Colonic mucosa (tissue), 4 donors: ENCODE results near the gene TEDC1. TPM values are rescaled to one million over a fixed set of nuclear protein-coding genes. Genes with fewer than 3 reads are reported as not detected.

Source experiments
- DNase-seq: peaks from one replicate; pipeline ENCODE4 v3.0.0-alpha.2; 2020
- H3K27ac ChIP-seq: fragments of 200-600 bp; one replicate; pipeline ENCODE4 v1.8.0; 2021
- H3K27me3 ChIP-seq: fragments of 200-600 bp; one replicate; pipeline ENCODE4 v1.8.0; 2021
- H3K36me3 ChIP-seq: fragments of 200-600 bp; one replicate; pipeline ENCODE4 v1.8.0; 2021
- H3K4me1 ChIP-seq: fragments of 200-600 bp; one replicate; pipeline ENCODE4 v1.8.0; 2021; ENCODE audit warnings: mild to moderate bottlenecking
- H3K4me3 ChIP-seq: fragments of 200-600 bp; one replicate; pipeline ENCODE4 v1.8.0; 2021
- H3K9ac ChIP-seq, 2 donors: one replicate each; pipeline ENCODE4 v1.7.0; 2013; ENCODE audit warnings: control low read depth in 2 of 2, low read depth in 2 of 2, low read length in 2 of 2
- H3K9me3 ChIP-seq: fragments of 200-600 bp; one replicate; pipeline ENCODE4 v1.8.0; 2021
- intact Hi-C: fragments of 100-400 bp; cut with DNase I; formaldehyde crosslinking; loops from one replicate; pipeline ENCODE4 v1.14.1; 2022
- total RNA-seq, 2 donors: library from RNA; stranded (reverse); fragmentation: NEBNext Ultra II Directional in 1 of 2; extraction: Animal tissue kit (Norgen Biotek cat#: 25700) in 1 of 2; gene quantifications; one replicate each; pipeline ENCODE4 v1.2.1, GENCODE V29; 2021
- TF ChIP-seq, protein P1 (sequence below): fragments of 200-600 bp; IDR thresholded peaks from one replicate; pipeline ENCODE4 v1.8.0; 2022; ENCODE audit warnings: antibody characterized with exemption, mild to moderate bottlenecking
- donor health status: healthy.
- donor health status: DM: no; HTN: no; CAD: no.
- donor health status: DM: no; HTN: no; CAD: no.

Gene TEDC1
- total RNA-seq, 2 donors from 2014 or later: 15.0 to 55.7 TPM

DNA sequence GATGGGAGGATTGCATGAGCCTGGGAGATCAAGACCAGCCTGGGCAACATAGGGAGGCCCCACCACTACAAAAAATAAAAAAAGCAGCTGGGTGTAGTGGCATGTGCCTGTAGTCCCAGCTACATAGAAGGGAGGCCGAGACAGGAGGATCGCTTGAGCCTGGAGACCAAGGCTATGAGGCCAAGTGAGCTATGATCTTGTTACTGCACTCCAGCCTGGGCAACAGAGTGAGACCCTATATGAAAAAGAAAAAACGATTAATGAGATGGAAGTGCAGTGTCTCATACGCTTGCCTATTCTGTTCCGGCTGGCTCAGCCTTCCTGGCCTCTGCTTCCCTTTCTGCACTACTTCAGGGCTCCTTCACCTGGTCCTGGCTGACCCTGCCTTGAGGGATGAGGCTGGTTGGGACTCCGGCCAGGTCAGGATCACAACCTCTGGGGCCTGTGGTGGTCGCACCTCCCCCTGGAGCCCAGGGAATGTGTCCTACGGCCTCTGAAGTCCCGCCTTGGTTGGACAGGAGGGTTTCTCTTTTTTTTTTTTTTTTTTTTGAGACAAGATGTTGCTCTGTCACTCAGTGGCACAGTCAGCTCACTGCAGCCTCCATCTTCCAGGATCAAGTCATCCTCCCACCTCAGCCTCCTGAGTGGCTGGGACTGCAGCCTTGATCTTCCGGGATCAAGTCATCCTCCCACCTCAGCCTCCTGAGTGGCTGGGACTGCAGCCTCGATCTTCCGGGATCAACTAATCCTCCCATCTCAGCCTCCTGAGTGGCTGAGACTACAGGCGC lies 10.7 kb downstream of the TEDC1 start:
- Histone ChIP-seq H3K4me1 (no peaks in the 10 kb centered on the region), H3K4me3 (no peak overlapping the region), H3K9ac (no peak overlapping the region), H3K27ac (no peak overlapping the region), H3K36me3 (no peaks in the 10 kb centered on the region), H3K9me3 (no peaks in the 10 kb centered on the region), H3K27me3 (no peaks in the 10 kb centered on the region)
- intact Hi-C loops: no loop called here
- TF ChIP-seq, protein P1, sequence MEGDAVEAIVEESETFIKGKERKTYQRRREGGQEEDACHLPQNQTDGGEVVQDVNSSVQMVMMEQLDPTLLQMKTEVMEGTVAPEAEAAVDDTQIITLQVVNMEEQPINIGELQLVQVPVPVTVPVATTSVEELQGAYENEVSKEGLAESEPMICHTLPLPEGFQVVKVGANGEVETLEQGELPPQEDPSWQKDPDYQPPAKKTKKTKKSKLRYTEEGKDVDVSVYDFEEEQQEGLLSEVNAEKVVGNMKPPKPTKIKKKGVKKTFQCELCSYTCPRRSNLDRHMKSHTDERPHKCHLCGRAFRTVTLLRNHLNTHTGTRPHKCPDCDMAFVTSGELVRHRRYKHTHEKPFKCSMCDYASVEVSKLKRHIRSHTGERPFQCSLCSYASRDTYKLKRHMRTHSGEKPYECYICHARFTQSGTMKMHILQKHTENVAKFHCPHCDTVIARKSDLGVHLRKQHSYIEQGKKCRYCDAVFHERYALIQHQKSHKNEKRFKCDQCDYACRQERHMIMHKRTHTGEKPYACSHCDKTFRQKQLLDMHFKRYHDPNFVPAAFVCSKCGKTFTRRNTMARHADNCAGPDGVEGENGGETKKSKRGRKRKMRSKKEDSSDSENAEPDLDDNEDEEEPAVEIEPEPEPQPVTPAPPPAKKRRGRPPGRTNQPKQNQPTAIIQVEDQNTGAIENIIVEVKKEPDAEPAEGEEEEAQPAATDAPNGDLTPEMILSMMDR: no peak
- DNase-seq: no peak

DNA sequence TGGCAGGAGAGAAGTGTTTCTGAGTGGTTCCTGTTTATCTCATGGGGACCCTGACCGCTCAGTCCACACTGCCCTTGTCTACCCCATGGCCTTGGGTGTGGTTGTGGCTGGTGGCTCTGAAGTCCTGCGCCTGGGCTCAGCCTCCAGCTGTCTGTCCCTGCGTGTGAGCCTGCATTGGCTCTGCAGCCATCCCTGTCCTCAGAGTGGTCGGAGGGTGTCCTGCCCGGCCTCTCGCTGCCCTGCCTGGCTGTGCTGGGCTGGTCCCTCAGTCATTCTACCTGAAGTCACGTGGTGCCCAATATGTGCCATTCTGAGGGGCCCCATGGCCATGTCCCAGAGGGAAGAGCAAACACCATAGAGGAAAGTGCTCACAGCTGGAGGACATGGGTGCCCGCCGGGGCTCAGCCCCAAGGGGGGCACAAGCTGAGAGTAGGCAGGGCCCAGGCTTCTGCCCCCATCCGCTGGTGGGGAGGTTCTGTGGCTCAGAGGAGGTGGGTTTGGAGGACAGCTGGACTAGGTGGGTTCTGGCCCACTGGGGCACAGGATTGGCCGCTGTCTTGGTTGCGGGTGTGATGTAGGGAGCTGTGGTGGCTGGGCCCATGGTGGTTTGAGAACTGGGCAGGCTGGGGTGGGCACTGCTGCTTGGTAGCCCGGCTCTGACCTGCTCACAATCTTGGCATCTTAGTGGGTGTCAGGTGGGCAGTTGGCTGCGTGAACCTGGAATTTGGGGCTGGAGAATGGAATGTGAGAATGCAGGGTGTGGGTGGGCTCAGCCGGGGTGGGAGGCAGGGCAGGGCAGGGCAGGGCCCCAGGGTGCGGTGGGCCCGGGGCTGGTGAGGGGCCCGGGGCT lies 11.6 kb downstream of the TEDC1 start:
- H3K27ac ChIP-seq: no peak overlapping the region
- no peak overlapping the region for H3K4me3 ChIP-seq
- H3K4me1 ChIP-seq: no peaks in the 10 kb centered on the region
- intact Hi-C loops: no loop called here
- TF ChIP-seq, protein P1: no peak
- no peaks in the 10 kb centered on the region for H3K36me3 ChIP-seq
- H3K27me3 ChIP-seq: no peaks in the 10 kb centered on the region
- H3K9ac ChIP-seq: no peak overlapping the region
- no peaks in the 10 kb centered on the region for H3K9me3 ChIP-seq
- DNase-seq: no peak

DNA sequence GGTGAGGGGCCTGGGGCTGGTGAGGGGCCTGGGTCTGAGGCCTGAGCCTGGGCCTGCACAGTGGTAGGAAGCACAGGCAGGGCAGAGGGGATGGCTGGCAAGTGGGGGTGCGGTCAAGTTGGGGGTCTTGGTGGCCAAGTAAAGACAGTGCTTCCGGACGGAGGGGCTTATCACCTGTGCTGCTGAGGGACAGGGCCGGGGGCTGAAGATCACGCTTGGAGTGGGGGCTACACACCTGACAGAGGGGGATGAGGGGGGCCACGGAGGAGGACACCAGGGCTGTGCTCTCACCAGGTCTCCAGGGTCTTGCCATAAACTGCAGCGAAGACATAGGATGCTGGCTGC lies 12.2 kb downstream of the TEDC1 start:
- Histone ChIP-seq H3K4me1 (no peaks in the 10 kb centered on the region), H3K27me3 (no peaks in the 10 kb centered on the region), H3K9ac (no peak overlapping the region), H3K4me3 (no peak overlapping the region), H3K36me3 (no peaks in the 10 kb centered on the region), H3K9me3 (no peaks in the 10 kb centered on the region), H3K27ac (no peak overlapping the region)
- intact Hi-C loops: no loop called here
- DNase-seq: no peak
- TF ChIP-seq, protein P1: no peak

DNA sequence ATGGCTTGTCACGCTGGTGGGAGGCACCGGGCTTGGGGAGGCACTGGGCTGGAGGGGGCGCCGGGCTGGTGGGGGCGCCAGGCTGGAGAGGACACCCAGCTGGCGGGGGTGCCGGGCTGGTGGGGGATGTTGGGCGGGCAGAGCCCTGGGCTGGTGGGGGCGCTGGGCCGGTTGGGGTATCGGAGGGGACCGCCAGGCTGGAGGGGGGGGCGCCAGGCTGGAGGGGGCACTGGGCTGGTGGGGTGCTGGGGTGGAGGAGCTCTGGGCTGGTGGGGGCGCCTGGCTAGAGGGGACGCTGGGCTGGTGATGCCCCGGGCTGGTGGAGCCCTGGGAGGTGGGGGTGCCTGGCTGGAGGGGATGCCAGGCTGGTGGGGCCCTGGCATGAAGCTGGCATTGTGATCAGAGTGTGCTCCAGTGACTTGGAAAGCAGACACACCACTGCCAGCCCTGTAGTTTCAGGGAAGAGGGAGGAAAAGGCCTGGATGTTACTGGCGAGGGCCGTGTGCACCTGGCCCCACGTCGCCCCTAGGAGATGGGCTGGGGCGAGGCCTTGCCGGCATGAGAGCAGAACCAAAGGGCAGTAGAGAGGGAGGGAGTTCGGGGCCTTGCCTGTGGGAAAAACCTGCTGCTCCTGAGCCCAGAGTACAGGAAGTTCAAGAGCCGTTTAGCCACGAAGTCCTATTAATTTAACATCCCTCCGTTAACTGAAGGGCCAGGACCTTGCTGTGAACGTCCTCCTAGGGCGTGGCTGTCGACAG lies 13.1 kb downstream of the TEDC1 start:
- no peaks in the 10 kb centered on the region for H3K36me3 ChIP-seq
- H3K9ac ChIP-seq: no peak overlapping the region
- H3K4me3 ChIP-seq: no peak overlapping the region
- H3K27me3 ChIP-seq: no peaks in the 10 kb centered on the region
- no peak overlapping the region for H3K27ac ChIP-seq
- intact Hi-C loops: no loop called here
- TF ChIP-seq, protein P1: no peak
- no peak for DNase-seq
- no peaks in the 10 kb centered on the region for H3K9me3 ChIP-seq
- no peaks in the 10 kb centered on the region for H3K4me1 ChIP-seq

DNA sequence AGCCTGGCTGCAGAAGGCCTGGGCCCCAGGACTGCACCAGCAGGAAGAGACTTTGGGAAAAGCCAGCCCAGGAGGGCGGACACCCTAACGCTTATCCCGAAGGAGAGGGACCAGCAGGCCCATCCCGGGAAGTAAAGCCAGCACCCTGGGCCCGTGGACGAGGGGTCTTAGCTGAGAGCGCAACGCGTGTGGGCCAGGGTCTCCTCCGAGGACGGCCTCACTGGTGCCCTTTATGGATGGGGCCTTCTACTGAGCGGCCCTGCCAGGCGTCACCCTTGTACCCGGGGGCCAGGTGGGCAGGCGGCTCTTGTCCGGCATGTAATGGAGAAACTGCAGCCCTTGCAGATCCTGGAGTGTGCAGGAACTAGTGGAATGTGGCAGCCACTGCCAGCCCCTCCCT lies 14.1 kb downstream of the TEDC1 start:
- H3K27me3 ChIP-seq: no peaks in the 10 kb centered on the region
- no peak for DNase-seq
- no peaks in the 10 kb centered on the region for H3K9me3 ChIP-seq
- no peak overlapping the region for H3K9ac ChIP-seq
- no peak overlapping the region for H3K27ac ChIP-seq
- TF ChIP-seq, protein P1: no peak
- intact Hi-C loops: no loop called here
- H3K4me3 ChIP-seq: no peak overlapping the region
- H3K36me3 ChIP-seq: no peaks in the 10 kb centered on the region
- H3K4me1 ChIP-seq: no peaks in the 10 kb centered on the region
